ENCODE measurements around the gene ASGR1.

The ASGR1 gene

GRCh38 chr17:7216242-7217112 lies 37.3 kb upstream of the ASGR1 start:
- no peak for DNase-seq (ENCODE audit: low read depth)

GRCh38 chr17:7215652-7216180 lies 36.5 kb upstream of the ASGR1 start:
- no peak for DNase-seq (ENCODE audit: low read depth)

- DNase-seq (ENCODE audit: low read depth) = no peak
Observed at GRCh38 chr17:7215136-7215638, 36.0 kb upstream of the ASGR1 start.

- peak; percentile 97 for DNase-seq (ENCODE audit: low read depth)
Observed at GRCh38 chr17:7214300-7215135, 35.3 kb upstream of the ASGR1 start.

- DNase-seq (ENCODE audit: low read depth) = peak; percentile 86
Observed at GRCh38 chr17:7213895-7214299, 34.7 kb upstream of the ASGR1 start.

GRCh38 chr17:7211491-7212273 lies 32.5 kb upstream of the ASGR1 start:
- no peak for DNase-seq (ENCODE audit: low read depth)

- no peak for DNase-seq (ENCODE audit: low read depth)
Observed at GRCh38 chr17:7208754-7209460, 29.7 kb upstream of the ASGR1 start.

- no peak for DNase-seq (ENCODE audit: low read depth)
Observed at GRCh38 chr17:7208027-7208571, 28.9 kb upstream of the ASGR1 start.

GRCh38 chr17:7207120-7208001 lies 28.2 kb upstream of the ASGR1 start:
- DNase-seq (ENCODE audit: low read depth) = peak; percentile 41

GRCh38 chr17:7205561-7205960 lies 26.4 kb upstream of the ASGR1 start:
- no peak for DNase-seq (ENCODE audit: low read depth)

- peak; percentile 83 for DNase-seq (ENCODE audit: low read depth)
Observed at GRCh38 chr17:7204828-7205461, 25.8 kb upstream of the ASGR1 start.

- no peak for DNase-seq (ENCODE audit: low read depth)
Observed at GRCh38 chr17:7204336-7204735, 25.2 kb upstream of the ASGR1 start.

GRCh38 chr17:7203391-7203790 lies 24.2 kb upstream of the ASGR1 start:
- DNase-seq (ENCODE audit: low read depth) = no peak

GRCh38 chr17:7196651-7197401 lies 17.7 kb upstream of the ASGR1 start:
- DNase-seq (ENCODE audit: low read depth) = no peak

- DNase-seq (ENCODE audit: low read depth) = no peak
Observed at GRCh38 chr17:7195971-7196370, 16.8 kb upstream of the ASGR1 start.

- no peak for DNase-seq (ENCODE audit: low read depth)
Observed at GRCh38 chr17:7192271-7192937, 13.2 kb upstream of the ASGR1 start.

GRCh38 chr17:7191571-7192270 lies 12.6 kb upstream of the ASGR1 start:
- DNase-seq (ENCODE audit: low read depth) = peak; percentile 30

Measured in iris pigment epithelial cell (primary cell).